Fibroblast of upper back skin (primary cell): Measurements from ENCODE around the gene SPPL2B.
"Not testable (repeated sequence)": the region's sequence is repeated elsewhere in the genome, so short reads cannot be mapped to it uniquely, and the experiment has no call there.

ENCODE experiments used
- DNase-seq: peaks from one replicate; pipeline ENCODE4 v3.0.0-alpha.2; 2013

The SPPL2B gene, protein sequence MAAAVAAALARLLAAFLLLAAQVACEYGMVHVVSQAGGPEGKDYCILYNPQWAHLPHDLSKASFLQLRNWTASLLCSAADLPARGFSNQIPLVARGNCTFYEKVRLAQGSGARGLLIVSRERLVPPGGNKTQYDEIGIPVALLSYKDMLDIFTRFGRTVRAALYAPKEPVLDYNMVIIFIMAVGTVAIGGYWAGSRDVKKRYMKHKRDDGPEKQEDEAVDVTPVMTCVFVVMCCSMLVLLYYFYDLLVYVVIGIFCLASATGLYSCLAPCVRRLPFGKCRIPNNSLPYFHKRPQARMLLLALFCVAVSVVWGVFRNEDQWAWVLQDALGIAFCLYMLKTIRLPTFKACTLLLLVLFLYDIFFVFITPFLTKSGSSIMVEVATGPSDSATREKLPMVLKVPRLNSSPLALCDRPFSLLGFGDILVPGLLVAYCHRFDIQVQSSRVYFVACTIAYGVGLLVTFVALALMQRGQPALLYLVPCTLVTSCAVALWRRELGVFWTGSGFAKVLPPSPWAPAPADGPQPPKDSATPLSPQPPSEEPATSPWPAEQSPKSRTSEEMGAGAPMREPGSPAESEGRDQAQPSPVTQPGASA

DNA sequence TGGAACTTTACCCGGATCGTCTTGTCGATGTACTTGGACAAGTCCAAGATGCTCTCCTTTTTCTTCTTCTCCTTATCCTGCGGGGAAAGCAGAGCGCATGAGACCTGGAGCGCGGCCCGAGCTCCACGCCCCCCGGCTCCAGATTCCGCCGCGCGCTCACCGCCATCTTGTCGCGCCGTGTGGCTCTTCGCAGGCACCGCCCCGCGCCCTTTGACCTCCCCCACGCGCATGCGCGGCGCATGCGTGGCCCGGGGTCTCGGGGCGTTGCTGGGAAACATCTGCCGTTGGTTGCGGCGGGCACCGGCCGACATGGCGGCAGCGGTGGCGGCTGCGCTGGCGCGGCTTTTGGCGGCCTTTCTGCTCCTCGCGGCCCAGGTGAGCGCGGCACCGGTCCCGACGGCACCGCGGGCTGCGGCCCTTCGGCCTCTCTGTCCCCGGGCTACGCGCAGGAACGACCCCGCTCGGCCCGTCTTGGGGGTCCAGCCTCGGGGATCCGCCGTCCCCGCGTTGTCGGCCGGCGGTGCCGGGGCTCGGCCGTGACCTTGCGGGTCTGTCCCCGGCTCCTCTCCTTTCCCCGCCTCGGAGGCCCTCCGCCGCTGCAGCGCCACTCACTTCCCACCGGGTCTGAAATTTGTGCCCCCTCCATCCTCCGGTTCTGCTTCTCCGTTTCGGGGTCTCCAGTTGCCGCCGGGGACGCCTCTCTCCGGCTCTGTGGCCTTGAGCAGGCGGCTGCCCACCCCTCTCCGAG, at the start of gene SPPL2B, which contains the start of gene LSM7:
Gene SPPL2B, plus strand, starts transcription at position 284 of the 748 bp plus-strand sequence. Its CDS starts 26 bp downstream, at position 310.
Gene LSM7, minus strand, starts transcription at position 186 of the 748 bp plus-strand sequence. Its CDS starts 20 bp downstream, at position 166.
- peak; percentile 88 for DNase-seq

DNA sequence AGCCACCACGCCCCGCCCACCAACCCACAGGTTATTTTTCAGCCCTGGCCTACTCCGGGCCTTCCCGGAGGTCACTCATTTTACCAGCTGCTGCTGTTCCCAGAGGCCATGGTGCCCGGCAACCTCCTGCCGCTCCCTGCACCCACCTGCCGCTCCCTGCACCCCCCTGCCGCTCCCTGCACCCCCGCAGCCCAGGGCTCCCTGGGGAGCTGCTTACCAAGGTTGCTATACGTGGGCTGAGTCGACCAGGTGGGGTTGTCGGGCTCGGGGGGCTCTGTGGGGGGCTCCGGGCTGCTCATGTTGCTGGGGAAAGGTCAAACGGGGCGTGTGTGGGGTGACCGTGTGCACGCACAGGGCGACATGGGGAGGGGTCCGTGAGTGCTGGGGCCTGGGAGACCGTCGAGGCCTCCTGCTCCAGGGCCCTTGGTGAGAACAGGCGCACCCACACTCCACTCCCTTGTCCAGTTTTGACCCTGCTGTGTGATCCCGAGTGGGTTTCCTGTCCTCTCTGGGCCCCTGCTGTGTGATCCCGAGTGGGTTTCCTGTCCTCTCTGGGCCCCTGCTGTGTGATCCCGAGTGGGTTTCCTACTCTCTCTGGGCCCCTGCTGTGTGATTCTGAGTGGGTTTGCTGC, 47.7 kb upstream of the SPPL2B start:
- no peak for DNase-seq

DNA sequence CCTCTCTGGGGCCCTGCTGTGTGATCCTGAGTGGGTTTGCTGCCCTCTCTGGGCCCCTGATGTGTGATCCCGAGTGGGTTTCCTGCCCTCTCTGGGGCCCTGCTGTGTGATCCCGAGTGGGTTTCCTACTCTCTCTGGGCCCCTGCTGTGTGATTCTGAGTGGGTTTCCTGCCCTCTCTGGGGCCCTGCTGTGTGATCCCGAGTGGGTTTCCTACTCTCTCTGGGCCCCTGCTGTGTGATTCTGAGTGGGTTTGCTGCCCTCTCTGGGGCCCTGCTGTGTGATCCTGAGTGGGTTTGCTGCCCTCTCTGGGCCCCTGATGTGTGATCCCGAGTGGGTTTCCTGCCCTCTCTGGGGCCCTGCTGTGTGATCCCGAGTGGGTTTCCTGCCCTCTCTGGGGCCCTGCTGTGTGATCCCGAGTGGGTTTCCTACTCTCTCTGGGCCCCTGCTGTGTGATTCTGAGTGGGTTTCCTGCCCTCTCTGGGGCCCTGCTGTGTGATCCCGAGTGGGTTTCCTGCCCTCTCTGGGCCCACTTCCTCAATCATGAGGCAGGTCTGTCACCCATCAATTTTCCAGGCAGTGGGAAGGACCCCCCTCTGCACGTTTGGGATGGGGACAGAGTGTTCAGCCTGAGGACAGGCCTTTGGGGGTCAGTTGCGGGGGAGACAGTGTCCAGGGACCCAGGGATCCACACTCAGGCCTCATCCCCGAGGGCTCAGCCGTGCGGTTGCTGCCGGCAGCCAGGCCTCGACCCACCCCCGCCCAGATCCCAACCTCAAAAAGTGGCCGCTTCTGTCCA, 47.0 kb upstream of the SPPL2B start:
- DNase-seq, result not testable (repeated sequence)

DNA sequence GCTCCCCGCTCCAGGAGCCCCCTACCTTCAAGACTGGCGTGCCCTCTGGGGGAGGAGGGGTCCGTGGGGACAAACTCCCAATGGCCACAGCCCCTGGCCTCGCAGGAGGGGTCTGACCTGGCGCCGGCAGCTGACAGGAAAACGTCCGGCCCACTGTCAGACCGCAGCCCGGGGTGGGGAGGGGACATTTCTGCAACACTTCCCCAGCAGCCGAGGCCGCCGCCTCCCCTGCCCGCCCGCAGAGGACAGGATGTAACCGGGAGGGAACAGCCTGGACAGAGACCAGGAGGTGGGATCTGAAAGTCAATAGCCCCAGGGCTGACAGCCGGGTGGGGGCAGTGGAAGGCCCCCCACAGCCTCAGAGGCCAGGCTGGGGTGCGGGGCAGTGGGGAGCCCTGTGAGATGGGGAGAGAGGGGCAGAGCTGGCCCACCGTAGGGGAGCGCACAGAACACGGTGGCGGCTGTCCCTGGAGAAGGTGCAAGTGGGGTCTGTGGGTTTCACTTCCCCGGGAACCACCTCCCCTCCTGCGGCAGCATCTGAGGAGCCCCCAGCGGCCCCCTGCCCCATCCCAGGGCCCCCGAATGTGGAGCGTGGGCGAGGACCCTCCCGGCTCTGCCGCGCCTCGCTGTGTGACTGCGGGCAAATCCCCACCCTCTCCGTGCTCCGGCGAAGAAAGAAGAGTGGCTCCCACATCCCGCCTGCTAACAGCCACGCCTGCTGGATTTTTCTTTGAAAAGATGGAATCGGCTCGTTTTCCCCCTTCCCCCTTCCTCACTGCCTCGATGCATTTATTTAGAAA, 46.2 kb upstream of the SPPL2B start, which contains the start of gene PEAK3:
Gene PEAK3, minus strand, starts transcription at position 114 of the 800 bp plus-strand sequence. CDS start 1,244 bp downstream, outside the sequence.
- peak; percentile 47 for DNase-seq

DNA sequence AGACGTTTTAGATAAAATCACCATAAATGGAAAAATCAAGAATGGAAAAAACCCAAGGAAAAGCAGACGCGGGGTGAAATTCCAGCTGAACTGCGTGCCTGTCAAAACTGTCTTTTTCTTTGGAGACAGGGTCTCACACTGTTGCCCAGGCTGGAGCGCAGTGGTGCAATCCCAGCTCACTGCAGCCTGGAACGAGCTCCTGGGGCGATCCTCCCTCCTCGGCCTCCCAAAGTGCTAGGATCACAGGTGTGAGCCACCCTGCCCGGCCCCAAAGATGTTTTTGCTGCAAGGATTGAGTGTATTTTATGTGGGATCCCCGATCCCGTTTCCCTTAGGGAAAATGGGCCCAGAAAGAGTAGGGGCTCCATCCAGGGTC, 45.6 kb upstream of the SPPL2B start:
- DNase-seq, result no peak

DNA sequence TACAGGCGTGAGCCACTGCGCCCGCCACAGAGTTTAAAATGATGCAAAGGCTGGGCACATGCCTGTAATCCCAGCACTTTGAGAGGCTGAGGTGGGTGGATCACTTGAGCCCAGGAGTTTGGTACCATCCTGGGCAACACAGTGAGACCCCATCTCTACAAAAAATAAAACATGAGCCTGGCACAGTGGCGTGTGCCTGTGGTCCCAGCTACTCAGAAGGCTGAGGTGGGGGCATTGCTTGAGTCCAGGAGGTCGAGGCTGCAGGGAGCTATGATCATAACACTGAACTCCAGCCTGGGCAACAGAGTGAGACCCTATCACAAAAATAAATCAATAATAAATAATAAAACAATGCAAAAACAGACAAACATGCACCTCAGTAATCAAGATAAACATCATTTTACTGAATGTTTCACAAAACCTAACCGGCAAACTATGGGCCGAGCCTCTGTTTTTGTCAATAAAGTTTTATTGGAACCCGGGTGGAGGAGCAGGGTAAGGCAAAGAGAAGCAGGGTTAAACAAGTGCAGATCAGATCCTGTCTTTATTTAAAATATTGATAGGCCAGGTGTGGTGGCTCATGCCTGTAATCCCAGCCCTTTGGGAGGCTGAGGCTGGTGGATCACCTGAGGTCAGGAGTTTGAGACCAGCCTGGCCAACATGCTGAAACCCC, 44.5 kb upstream of the SPPL2B start:
- no peak for DNase-seq

DNA sequence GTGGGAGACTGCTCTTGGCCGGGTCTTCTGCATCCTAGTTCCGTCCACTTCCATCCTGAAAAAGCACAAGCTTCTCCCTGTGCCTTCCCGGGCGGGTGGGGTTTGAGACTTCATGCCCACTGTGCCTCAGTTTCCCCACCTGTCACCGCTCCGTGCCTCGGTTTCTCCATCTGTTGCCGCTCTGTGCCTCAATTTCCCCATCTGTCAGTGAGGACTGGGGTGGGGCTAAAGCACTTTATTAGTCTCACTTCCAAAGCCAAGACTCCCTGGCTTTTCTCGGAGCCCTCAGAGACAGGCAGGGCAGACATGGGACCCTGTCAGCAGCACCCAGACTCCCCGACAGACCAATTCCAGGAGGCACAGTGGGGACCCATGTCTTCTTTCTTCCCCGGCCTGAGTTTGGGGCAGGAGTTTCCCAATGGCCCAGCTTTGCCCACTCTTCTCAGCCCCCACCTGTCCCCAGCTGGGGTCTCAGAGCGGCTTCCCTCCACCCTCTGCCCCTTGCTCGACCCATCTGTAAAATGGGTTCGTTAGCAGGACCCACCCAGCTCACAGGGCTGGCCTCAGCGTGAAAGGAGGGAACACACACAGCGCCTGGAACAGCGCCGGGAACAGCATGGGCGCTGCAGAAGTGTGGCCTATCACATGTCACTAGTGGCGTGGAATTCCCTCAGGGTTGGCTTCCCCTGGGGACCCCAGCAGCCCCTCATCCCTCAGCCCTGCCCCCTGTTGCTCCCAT, 41.9 kb upstream of the SPPL2B start:
- no peak for DNase-seq

DNA sequence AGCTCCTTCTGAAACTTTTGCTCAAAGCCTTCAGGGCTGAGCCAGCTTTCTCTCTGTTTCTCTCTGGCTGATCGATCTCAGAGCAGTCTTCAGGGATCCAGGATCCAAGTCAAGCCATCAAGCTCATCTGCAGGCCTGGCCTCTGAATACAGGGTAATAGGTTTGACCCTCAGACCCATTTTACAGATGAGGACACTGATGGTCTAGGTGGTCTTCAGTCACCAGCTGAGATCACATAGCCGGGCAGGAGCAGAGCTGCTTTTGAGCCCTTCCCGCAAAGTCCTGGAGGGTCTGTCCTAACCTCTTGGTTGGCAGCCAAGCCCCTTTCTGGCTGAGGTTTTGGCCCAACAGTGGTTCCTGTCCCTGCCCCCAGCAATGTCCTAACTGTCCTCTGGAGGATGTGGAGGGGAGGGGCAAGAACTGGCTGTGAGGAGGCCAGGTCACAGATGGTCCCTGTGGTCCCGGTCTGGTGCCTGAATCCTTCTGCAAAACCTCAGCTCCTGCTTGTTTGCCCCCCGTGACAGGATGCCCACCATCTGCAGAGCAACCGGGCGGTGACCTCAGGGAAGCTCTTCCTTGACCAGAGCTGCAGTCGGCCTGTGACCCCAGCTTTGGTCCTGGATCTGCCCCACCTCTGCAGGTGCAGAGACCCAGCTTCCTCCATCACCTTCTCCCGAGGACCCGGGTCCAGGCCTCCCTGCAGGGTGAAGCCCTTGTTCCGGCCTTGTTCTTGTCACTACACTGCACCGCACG, 40.7 kb upstream of the SPPL2B start:
- no peak for DNase-seq

DNA sequence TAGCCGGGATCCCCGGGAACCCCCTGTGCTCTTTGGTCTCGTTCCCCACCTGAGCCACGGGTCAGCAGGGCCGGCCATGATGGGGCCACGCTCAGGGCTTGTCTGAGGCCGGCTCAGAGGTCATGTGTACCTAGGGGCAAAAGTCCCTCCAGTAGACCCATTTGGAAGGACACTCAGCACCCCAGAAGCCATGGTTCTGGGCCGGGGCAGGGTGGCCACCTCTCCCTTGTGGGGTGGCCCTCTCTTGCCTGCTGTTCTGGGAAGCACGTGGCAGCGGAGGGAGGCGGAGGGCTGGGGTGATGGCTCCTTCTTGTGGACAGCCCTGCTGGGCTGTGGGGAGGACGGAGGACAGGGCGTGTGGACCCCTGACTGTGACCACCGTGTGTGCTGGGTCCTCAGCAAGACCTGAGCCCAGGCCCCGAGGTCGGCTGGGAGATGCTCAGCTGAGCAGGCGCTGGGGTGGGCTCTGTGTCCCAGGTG, 40.1 kb upstream of the SPPL2B start:
- no peak for DNase-seq

DNA sequence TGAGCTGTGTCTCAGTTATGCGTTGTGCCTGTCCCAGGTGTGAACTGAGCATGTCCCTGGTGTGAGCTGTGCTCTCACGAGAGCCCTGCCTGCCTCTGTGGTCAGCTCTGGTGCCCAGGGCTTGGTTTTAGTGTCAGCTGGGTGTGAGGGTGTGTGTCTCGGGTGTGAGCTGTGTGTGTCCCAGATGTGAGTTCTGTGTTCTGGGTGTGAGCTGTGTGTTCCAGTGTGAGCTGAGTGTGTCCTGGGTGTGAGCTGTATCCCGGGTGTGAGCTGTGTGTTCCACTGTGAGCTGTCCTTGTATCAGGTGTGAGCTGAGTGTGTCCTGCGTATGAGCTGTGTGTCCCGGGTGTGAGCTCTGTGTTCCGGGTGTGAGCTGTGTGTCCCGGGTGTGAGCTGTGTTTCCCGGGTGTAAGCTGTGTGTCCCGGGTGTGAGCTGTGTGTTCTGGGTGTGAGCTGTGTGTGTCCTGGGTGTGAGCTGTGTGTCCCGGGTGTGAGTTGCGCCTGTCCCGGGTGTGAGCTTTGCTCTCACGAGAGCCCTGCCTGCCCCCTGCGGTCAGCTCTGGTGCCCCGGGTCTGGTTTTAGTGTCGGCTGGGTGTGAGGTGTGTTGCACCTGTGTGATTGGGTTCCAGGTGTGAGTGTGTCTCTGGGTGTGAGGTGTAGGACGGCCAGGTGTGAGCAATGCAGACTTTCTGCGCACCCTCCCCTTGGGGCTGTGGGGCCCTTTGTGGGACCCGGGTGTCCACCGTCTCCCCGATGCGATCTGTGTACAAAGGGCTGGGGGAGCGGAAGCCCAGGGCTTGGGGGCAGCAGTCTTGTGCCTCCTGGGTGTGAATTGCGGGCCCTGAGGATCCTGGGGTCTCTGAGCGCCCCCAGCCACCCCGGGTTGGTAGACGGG, 39.4 kb upstream of the SPPL2B start:
- no peak for DNase-seq

DNA sequence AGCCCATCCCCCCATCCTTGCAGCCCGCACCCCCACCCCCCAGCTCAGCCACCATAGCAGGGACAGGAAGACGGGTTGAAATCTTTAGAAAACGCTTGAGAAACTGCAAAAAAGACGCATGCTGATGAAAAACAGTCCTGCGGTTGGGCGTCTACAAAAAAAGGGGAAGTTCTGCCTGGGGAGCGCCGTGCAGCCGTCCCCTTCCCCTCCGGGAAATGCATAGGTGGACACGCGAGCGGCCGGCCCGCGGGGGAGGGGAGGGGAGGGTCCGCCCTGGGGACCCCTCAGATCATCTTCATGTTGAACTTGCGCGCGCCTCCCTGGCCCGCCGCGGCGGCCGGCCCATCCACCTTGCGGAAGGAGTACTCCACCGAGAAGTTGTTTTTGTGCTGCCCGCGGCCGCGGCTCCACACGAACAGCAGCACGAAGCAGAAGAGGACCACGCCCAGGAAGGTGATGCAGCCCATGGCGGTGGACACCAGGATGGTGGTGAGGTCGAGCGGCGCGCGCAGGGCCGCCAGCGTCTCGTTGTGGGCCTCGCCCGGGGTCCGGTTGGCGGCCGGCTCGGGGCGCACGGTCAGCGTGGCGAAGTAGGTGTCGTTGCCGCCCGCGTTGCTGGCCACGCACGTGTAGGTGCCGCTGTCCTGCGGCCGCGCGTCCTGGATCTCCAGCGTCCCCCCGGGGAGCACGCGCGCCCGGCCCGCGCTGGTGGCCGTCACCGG, 38.6 kb upstream of the SPPL2B start:
- no peak for DNase-seq

DNA sequence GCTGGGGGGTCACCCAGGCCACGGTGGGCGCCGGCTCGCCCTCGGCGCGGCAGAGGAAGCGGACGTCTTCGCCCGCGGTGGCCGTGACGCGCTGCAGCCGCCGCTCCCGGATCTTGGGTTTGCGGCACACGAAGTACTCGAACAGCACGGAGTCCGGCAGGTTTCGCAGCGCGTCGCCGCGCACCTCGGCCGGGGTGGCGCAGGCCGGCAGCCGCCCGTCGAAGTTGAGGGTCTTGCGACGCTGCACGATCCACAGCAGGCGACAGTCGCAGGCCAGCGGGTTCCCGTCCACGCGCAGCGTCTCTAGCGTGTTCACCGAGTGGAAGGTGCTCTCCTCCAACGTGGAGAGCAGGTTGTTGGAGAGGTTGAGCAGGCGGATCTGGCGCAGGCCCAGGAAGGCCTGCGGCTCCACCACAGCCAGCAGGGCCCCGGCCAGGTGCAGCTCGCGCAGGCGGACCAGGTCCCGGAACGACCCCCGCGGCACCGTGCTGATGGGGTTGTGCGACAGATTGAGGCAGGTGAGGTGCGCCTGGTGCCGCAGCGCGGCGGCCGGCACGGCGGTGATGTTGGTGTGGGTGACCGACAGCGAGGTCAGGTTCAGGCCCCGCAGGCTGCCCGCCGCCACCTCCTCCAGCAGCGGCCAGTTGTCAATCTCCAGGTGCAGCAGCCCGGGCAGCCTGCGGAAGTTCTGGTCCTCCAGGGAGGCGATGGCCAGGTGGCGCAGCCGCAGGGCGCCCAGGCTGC, 37.9 kb upstream of the SPPL2B start:
- no peak for DNase-seq

DNA sequence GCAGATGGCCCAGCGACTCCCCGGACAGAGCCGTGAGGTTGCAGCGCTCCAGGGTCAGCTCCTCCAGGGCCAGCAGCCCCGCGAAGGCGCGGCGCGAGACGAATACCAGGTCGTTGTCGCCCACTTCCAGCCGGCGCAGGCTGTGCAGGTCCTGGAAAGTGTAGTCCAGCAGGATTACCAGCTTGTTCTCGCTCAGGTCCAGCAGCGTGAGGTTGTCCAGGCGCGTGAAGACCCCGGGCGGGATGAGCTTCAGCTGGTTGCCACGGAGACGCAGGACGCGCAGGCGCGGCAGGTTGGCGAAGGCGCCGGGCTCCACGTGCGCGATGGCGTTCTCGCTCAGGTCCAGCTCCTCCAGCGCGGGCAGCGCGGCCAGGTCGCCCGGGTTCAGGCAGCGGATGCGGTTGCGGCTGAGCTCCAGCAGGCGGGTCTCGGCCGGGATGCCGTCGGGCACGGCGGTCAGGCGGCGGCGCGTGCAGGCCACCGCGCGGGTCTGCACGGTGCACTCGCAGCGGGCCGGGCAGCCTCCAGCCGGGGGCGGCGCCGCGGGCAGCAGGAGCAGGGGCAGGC, 37.2 kb upstream of the SPPL2B start:
- no peak for DNase-seq

DNA sequence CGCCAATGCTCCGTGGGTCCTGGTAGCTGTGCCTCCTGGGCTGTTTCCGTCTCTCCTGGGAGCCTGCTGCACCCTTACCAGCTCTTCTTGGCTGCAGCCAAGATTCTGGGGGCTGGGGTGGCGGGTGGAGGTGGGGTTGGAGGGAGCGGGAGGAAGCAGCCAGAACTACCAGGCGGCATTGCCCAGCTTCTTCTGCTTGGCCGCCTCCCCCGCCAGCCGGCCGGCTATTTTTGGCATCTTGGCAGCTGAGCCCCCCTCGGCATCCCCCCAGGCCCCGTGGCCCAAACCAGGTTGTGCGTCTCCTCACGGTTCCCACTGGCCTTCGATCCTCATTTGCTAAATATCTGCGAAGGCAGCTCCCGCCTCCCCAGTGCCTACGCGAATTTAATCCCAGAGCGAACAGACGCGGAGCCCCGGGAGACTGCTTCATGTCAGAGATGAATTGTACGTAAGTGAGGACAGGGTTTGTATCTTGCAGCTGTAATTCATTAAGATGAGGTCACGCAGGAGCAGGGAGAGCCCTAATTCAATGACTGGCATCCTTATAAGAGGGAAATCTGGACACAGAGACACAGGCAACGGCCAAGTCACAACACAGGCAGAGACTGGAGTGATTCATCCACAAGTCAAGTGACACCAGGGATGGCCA, 33.7 kb upstream of the SPPL2B start:
- peak; percentile 74 for DNase-seq

DNA sequence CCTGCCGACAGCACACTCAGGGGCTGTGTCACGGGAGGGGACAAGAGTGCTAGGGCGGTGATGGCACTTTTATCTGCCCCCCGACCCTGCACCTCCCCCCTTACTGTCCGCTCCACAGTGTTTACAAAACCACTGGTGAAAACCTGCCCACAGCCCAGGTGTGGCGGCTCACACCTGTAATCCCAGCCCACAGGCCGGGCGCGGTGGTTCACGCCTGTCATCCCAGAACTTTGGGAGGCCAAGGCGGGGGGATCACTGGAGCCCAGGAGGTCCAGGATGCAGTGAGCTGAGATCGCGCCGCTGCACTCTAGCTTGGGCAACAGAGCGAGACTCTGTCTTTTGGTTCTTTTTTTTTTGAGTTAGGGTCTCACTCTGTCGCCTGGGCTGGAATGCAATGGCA, 32.3 kb upstream of the SPPL2B start:
- no peak for DNase-seq

DNA sequence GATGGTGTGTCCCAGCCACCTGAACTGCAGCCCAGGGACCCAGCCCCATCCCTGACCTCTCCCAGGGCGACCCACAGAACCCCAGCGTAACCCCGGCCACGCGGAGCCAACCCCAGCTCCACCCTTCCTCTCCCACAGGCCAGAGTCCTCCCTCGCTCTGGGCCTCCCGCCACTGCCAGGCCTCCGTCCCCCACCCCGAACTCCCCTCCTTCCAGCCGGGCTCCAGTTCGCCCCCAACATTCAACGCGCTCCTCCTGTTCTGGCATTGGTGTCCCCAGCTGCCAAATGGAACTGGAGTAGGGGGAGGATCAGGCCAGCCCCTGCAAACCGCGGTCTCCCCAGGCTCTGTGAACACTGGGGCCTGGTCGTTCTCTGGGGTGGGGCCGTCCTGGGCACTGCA, 28.0 kb upstream of the SPPL2B start:
- DNase-seq, result no peak
